NCI-H2196 (cell line): ENCODE measurements around the gene FRMD4A.
"Not testable (repeated sequence)": the region's sequence is repeated elsewhere in the genome, so short reads cannot be mapped to it uniquely, and the experiment has no call there.

Experiments
- DNase-seq: peaks from one replicate; lab custom pipeline; 2025; ENCODE audit not compliant: unreplicated experiment; lab: John Stamatoyannopoulos, UW

The FRMD4A gene

GRCh38 chr10:13831711-13832141, 499.0 kb downstream of the FRMD4A start:
- DNase-seq: no peak

DNA sequence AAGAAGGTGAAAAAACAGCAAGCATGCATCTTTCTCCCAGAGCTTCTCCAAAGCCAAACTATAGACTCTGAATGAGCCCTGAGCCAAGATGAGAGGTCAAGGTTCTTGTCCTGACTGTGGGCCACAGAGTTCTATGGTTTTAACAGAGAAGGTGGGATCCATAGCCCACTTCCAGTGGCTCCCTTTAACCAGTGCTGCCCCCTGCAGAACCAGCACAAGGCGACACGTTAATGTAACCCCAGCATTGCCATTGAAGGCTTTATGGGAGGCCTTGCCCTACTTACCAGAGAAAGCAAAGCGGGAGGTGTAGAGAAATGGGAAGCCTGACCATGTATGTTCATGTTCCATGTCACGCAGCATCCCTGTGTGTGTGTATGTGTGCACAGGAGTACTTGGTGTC, 500.3 kb downstream of the FRMD4A start:
- DNase-seq: no peak

- no peak for DNase-seq
These were observed 500.9 kb downstream of the FRMD4A start for GRCh38 chr10:13829790-13830189.

DNA sequence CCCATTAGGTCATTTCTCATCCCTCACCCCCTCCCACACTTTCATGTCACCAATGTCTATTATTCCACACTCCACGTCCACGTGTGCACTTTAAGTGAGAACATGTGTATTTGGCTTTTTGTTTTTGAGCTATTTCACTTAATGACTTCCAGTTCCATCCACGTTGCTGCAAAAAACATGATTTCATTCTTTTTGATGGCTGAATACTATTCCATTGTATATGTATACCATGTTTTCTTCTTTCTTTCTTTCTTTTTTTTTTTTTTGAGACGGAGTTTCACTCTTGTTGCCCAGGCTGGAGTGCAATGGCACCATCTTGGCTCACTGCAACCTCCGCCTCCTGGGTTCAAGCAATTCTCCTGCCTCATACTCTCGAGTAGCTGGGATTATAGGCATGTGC, 502.4 kb downstream of the FRMD4A start:
- DNase-seq: not testable (repeated sequence)

DNA sequence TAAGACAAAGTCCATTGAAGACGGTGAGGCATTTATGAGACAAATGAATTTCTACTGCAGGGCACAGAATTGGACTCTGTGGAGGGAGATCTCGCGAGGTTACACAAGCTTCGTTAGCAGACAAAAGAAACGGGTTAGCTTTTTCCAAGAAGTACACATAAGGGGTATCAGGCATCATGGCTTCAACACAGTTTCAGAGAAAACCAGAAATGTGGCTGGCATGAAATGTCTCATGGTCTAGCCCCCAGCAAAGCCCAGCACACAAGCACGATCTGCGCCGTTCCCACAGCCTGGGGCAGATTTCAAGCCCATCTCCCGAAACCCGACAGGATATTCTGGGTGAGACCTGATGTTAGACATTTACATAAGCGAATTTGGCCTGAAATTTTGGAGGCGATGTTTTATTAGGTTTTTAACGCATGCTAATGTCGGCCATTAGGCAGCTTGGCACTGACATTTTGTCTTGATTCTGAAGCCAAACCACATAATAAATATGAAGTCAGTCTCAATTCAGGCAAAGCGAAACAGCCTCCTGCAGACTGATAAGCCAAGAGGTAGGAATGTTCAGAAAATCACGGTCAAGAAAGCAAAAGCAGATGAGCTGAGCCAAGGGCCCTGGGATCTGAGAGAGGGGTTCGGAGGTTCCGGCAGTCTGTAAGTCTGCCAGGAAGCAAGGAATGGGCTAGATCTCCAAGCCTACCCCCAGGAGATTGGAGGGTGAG, 503.5 kb downstream of the FRMD4A start:
- no peak for DNase-seq

DNA sequence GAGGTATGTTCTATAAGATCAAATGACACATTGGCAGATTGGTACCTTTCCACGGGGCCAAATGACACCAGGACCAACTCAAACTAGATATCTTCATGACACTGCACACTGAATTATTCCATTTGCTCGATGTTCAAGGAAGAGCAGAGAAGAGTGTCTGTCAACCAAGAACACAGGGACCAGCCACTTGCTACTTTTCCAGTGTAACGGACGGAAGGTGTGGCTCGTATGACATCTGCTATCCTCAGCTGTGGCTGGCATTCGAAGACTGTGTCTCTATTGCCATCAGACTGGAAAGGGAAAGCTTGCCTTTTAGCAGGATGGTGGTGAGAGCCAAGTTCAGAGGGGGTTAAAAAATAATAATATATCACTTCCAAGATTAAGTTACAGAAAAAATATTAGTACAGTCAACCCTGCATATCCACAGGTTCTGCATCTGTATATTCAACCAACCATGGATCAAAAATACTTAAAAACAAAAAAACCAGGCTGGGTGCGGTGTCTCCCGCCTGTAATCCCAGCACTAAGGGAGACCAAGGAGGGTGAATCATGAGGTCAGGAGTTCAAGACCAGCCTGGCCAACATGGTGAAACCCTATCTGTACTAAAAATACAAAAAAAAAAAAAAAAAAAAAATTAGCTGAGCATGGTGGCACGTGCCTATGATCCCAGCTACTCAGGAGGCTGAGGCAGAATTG, 506.9 kb downstream of the FRMD4A start:
- no peak for DNase-seq

DNA sequence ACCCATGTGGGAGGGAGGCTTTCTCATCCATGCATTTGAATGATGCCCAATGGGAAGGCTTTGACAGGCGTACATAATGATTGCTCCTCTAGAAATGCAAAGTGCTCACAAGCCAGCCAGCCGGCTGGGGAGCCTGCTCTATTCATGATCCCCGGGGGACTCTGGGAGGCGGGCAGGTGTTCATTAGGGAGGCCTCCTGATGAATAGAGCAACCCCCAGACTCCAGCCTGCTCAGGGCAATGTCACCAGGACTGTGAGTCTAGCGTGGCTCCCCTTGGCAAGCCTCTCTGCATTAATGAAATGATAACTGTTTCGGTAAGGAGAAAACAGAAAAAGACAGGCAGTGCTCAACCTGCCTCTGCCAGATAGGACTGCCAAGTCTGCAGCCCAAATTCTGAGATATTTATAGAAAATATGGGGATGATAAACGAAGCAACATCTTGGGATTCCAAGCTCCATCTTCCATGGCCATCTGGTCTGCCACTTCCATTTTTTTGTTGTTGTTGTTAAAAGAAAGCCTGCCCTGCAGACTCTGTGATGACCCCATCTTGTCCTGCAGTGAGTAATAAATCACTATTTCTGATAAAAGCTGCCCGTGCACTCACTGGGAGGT, 507.5 kb downstream of the FRMD4A start:
- DNase-seq: no peak

DNA sequence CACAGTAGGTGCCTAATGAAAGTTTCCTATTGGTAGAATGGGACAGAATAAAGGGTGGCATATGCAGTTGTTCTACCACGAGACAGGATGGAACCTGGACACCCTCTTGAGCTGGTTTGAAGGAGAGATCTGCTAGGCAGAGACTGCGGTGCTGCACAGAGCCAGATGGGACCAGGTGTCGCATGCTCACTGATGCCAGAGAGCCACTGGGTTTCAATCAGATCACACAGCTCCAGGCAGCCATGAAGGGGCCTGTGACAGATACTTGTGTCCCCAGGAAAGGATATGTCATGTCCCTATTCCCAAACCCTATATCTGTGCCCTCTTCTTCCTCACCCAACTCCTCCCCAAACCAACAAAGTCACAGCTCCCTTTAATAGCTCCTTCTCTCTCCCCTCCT, 508.2 kb downstream of the FRMD4A start:
- no peak for DNase-seq

GRCh38 chr10:13820964-13821337, 509.8 kb downstream of the FRMD4A start:
- no peak for DNase-seq

DNA sequence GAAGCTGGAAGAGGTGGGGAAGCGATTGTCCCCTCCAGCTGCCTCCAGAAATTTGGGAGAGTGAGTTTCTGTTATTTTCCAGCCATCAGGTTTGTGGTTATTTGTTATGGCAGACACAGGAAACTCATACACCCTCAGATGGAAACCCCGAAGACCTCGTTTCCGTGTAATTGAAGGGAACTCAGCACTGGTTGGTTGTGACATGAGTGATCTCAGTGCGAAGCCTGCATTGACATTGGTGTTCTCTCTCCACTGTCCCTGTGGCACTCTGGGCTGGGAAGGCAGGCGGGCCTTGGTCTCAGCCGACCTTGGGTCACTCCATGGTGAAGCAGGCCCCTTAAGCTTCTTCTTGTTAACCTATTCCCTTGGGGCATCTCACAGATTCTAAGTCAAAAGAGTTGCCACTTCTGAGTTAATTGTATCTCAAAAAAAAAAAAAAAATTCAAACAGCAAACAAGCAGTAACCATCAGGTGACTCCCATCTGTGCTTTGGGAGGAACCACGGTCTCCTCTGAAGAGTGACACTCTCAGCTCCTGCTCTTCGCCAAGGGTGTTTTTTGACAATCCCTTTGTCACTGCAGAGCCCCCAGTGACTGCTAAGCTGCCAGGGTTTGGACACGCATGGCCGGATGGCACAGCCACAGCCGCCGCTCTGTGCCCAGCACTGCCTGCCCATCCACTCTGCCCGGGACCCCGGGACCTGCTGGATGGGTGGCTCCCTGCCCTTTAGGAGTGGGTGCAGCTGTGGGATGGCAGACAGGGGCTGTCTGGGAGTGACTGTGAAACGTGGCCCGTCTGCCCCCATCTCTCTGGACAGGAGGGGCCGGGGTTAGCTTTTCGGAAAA, 510.4 kb downstream of the FRMD4A start:
- DNase-seq: no peak

DNA sequence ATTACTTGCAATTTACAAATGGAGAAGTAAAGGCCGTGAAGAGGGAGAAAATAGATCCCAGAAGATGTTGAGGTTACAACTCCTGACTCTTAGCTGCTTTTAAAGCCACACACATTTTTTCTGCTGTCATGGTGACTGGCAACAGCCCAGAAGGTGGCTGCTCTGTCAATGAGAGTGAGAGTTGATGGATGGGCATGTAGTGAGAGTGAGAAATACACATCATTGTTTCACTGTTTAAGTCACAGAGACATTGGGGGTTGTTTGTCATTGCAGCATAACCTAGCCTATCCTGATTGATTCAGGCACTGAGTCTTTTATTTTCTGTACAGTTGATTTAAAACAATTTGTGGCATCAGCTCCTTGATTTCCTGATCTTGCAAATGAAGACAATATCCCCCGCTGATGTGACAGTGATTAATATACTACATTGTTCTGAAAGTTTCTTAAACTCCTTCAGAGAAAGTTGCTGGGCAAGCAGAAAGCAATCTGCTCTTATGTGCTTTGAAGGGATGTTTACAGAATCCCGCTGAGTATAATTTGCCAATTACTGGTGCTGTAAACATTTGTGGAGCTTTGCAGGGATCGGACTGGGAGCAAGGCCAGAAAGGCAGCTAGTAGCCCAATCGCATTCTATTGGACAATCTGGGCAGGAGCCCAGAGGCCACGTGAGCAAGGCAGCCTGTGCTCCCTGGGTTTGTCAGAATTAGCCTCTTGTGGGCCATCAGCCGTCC, 514.4 kb downstream of the FRMD4A start:
- peak; percentile 67 for DNase-seq

GRCh38 chr10:13815756-13816155, 515.0 kb downstream of the FRMD4A start:
- no peak for DNase-seq

DNA sequence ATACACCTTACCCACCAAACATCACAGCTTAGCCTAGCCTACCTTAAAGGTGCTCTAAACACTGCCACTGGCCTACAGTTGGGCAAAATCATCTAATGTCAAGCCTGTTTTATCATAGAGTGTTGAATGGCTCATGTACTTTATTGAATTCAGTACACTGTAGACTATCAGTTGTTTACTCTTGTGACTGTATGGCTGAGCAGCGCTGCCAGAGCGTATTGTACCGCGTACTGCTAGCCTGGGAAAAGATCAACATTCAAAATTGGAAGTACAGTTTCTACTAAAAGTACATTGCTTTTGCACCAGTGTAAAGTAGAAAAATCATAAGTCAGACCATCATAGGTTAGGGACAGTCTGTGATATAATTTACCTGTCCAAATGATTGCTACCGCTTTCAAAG, 517.2 kb downstream of the FRMD4A start:
- no peak for DNase-seq

GRCh38 chr10:13812804-13813203, 517.9 kb downstream of the FRMD4A start:
- DNase-seq: no peak

DNA sequence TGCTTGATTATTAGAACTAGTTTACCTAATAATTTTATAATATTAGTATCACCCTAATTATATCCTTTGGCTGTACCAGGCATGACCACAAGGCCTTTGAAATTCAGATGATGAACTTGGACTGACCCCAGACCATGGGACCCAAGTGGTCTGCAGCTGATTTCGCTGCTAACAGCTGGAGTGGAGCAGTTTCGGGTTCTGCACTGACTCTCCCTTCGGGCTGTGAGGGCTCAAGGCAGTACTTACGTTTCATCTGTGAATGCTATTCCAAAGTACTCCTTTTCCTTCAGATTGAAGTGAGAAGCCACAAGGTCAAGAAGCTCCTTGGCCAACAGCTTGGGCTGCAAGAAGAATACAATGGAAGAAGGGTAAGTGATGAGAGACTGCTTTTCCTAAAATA, 520.2 kb downstream of the FRMD4A start:
- no peak for DNase-seq

DNA sequence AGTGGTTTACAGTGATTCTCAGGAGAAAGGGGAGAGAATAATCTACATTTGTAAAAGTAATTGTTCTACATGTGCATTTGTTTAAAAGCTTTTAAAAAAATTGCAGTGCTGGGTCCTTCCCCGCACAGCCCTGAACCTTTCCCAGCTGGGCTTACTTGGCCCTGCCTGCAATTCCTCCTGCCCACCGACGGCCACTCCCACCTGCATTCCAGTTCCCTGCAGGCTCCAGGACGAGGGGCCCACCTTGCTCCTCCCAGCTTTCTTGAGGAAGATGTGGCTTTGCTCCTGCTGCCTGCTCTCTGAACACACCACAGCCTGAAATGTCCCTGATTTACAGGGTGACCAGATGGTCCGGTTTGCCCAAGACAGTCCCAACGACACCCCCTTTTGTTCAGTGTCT, 521.3 kb downstream of the FRMD4A start:
- no peak for DNase-seq

DNA sequence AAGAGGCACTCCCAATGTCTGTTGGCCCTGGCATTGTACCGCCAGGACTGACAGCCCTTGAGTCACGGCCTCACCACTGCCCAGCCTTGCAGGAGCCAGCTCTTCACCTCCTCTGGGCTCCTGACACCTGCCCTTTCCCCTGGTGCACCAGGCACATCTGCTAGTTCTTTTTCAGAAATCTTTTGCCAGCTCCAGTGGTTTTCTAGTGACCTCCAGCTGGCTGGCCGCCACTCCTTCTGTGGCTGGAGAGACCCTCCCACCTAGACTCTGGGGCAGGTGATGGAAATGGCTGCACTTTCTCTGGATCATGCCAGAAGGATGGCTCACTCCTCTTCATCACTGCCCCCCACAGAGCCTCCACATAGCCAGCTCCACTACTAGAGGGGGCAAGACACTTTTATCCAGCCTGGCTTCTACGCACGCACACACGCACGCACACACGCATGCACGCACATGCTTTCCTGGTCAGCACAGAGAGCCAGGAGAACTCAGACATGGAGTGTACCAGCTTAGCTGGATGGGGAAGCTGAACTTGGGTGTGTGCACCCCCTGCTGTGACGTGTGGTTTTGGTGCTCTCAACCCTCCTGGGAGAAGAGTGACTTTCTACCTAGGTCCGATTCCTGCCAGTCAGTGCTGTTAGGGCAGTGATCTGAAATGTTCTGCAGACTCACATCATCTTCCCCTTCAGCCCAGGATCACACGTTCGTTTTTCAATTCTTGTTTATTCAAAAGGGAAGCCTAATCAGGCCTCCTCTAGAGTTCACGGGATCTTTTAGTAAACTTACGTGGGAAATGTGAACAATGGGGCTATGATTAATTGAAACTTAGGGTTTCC, 522.0 kb downstream of the FRMD4A start:
- peak; percentile 63 for DNase-seq

GRCh38 chr10:13806419-13806818, 524.3 kb downstream of the FRMD4A start:
- no peak for DNase-seq

- DNase-seq: peak; percentile 46
These were observed 526.9 kb downstream of the FRMD4A start for GRCh38 chr10:13803566-13804554.
